HG02870 (cell line): ENCODE results near the gene MBD3.

ENCODE experiments used
- ATAC-seq: cut with Tn5 transposase; IDR thresholded peaks from one replicate; pipeline ENCODE4 v1.9.1; 2021; ENCODE audit warnings: mild to moderate bottlenecking, moderate library complexity; ENCODE audit not compliant: unreplicated experiment

MBD3 gene

DNA sequence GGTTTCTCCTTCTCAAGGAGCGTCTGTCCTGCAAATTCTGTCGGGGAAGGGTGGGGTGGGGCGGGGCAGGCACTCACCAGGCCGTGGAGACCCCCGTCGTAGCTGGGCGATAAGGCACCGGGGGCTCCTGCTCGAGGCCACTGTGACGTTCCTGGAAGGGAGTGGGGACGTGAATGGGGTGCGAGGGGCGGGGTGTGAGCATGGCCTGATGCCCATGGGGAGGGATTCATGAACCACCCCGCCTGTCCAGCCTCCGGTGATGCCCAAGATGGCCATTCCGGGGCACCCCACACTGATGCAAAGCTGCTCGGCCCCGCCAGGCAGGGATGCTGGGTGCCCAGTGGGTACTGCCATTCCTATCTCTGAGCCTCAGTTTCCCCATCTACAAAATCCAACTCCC is 27.0 kb upstream of the MBD3 start:
- no peak for ATAC-seq

DNA sequence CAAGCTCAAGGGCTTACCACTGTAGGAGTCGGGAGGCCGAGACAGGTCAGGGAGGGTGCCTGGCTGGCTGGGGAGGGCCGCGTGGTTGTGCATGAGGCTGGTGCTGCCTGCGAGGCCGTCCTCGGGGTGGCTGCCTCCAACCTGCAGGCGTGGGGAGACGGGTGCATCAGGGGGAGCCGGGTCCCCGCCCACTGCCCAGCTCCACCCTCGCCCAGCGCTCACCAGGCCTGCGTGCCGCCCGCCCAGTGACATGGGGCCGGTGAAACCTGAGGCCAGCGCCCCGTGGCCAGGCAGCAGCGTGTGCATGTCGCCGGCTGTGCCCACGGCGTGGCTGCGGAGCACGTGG is 26.4 kb upstream of the MBD3 start:
- ATAC-seq: no peak

DNA sequence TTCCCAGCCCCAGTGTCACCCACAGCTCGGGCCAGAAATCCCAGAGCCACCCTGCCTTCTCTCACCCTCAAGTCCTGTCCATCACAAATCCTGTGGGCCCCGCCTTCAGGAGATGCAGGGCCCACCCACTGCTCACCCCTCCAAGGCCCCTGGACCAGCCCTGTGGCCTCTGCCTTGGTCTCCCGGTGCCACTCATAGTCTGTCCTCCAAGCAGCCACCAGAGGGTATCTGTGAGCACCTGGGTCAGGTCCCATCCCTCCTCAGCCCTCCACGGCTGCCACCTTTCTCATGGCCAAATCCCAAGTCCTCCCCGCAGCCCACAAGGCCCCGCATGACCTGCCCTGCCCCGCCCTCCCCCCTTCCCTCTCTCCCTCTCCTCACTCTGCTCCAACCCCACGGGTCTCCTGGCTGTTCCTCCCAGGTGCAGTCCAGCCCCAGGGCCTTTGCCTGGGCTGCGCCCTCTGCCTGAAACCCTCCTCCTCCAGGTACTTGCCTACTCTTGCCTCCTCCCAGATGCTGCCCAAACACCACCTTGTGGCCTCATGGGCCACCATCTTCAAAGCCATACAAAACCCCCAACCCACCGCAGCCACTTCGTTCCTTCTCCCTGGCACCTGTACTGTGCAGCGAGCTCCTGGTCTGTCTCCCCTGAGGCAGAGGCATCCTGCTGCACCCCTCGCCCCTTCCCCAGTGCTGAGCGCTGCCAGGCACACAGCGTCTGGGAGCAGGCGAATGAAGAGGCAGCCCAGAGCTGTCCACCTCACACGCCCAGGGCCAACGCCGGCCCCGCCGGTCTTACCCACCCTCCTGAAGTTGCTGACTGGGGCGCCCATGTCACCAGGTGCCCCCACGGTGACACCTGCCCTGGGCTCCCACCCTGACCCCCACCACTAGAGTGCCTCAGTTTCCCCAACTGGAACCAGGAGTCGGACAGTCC is 25.8 kb upstream of the MBD3 start:
- ATAC-seq: no peak

DNA sequence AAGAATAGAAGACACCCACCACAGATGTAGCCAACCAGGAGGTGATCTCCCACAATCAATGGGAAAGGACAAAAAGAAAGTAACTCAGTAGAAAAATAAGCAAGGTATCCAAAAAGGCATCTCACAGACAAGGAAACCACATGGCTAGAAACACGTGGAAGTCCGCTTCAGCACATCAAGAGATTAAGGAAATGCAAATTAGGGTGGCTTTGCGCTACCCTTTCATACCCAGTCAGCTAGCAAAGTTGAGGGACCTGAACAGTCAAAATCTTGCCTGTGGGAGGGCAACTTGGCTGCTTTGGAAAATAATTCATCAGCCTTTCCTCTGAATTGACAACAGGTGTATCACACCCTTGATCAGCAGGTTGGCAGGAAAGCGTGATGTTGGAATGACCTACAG is 24.2 kb upstream of the MBD3 start:
- no peak for ATAC-seq

DNA sequence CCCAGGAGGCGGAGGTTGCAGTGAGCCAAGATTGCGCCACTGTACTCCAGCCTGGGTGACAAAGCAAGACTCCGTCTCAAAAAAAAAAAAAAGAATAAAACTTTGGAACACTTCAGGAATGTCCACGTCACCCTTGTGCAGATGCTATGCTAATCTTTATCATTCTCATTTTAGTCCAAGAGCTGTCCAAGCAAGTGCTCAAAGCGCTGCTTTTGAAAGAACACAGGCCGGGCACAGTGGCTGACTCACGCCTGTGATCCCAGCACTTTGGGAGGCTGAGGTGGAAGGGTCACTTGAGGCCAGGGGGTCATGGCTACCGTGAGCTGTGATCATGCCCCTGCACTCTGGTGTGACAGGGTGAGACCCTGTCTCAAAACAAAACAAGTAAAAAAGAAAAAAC is 23.7 kb upstream of the MBD3 start:
- ATAC-seq: no peak

DNA sequence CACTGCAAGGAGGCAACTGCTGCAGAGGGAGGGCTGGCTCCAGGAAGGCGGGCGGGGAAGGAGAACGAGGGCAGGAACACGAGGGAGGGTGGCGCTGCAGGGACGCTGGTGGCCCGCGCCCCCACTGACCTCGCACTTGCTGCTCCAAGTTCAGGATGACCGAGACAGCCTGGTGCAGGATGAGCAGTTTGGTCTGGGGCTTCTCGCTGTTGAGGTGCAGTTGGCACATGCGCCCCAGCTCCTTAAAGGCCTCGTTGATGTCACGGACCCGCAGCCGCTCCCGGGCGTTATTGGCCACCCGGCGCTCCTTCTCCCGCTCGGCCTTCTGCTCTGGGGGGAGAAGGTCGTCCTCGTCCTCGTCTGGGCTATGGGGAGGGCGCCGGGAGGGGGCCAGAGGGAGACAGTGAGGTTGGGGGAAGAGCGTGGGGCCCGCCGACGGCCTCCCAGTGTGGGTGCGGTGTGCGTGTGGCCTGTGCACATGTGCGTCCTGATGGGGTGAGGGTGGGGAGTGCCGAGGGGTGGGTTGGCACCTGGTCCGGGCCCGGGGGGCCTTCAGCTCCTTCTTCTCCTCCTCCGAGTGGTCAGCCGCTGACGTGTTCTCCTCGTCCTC is 22.6 kb upstream of the MBD3 start:
- no peak for ATAC-seq

DNA sequence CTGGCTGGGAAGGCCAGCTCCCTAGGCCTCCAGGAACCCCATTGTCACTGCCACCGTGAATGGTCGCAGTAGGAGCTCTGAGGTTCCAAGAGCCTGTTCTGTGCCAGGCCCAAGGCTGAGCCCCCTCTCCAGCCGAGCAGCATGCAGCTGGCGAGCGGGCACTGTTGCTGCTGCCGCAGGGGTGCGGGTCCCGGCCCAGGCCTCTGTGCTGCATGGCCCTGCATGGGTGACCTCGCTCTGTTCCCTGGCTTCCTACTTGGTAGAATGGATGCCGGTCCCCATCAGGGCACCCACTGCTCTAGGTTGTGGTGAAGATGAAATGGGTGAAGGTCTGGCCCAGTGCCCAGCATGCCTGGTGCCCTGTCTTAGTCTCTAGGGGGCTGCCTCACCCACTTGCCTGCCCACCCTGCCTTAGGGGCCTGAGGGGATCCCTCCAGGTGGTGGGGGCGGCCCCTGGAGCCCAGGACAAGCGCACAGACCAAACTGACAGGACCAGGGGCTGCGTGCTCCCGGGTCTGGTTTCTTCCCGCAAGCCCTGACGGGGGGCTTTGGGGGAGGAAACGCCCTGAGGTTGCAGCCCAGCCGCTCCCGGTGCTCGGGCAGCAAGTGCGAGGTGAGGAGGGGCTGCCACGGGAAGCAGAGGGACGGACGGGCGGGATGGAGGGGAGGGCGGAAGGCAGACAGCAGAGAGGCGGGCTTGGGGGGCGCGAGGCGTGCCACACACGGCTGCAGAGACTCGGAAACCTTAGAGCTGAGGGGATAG is 21.3 kb upstream of the MBD3 start:
- ATAC-seq: no peak

DNA sequence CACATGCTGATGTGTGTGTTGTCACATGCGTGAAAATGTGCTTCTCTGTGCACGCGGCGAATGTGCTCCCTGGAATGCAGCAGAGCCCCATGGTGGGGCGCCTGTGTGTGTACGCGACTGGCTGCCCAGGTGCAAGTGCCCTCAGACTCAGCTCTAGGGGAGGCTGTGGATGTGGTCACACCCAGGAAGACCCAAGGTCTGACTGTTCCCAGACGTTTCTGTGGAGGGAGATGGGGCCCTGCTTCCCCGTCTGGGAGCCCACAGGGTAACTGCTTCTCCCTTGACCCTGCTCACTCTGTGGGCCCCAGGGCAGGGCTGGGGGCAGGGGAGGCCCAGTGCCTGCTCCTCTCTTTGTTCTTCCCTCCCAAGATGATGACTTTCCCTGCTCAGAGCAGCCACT is 20.5 kb upstream of the MBD3 start:
- no peak for ATAC-seq

DNA sequence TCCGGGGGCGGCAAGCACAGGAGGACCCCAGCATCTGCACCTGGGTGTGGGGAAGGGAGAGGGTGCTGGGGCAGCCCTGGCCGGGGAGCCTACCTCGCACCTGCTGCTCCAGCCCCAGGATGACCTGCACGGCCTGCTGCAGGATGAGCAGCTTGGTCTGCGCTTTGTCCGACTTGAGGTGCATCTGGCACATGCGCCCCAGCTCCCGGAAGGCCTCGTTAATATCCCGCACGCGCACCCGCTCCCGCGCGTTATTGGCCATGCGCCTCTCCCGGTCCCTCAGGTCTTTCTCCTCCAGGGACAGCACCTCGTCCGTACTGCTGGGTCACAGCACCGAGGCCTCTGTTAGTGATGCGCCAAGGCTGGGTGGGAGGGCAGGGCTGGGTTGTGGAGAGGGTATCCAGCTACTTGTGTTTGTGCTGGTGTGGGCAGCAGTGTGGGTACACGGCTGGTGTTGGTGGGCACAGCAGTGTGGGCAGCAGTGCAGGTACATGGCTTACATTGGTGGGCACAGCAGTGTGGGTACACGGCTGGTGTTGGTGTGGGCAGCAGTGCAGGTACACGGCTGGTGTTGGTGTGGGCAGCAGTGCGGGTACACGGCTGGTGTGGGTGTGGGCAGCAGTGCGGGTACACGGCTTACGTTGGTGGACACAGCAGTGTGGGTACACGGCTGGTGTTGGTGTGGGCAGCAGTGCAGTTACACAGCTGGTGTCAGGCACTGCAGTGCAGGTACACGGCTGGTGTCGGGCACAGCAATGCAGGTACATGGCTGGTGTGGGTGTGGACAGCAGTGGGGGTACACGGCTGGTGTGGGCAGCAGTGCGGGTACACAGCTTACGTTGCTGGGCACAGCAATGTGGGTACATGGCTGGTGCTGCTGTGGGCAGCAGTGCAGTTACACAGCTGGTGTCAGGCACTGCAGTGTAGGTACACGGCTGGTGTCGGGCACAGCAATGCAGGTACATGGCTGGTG is 19.7 kb upstream of the MBD3 start:
- no peak for ATAC-seq

DNA sequence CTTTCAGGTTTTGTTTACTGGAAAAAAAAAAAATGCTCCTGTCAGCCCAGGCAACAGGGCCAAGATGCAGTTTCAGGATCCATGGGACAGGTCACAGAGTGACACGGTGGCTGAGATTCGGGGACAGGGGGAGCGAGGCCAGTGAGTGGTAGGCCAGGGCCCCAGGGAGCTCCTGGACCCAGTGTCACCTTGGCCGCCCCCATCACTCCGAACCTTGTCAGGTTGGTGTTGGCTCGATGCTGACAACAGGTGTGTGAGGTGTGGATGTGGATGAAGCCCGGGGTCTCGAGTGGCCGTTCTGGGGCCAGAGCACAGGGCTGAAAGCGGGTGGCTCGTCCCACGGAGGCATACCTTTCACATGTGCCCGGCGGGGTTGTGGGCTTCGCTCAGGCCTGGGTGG is 18.7 kb upstream of the MBD3 start:
- no peak for ATAC-seq

DNA sequence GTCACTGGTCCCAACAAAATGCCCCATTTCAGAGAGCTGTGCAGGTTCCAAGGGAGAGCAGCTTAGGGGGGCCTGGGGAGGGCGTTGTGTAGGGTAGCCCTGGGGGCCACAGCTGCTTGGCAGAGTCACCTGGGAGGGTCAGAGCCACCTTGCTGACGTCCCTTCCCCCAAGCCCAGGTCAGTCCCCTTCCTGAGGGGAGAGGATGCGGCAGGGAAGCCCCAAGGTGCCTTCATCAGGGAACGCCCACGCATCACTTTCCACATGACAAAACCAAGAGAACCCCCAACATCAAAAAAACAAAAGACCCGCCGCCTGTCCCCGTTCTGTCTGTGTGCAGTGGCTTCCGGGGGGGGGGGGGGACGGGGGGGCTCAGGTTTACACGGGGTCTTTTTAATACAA is 17.9 kb upstream of the MBD3 start:
- ATAC-seq: no peak

DNA sequence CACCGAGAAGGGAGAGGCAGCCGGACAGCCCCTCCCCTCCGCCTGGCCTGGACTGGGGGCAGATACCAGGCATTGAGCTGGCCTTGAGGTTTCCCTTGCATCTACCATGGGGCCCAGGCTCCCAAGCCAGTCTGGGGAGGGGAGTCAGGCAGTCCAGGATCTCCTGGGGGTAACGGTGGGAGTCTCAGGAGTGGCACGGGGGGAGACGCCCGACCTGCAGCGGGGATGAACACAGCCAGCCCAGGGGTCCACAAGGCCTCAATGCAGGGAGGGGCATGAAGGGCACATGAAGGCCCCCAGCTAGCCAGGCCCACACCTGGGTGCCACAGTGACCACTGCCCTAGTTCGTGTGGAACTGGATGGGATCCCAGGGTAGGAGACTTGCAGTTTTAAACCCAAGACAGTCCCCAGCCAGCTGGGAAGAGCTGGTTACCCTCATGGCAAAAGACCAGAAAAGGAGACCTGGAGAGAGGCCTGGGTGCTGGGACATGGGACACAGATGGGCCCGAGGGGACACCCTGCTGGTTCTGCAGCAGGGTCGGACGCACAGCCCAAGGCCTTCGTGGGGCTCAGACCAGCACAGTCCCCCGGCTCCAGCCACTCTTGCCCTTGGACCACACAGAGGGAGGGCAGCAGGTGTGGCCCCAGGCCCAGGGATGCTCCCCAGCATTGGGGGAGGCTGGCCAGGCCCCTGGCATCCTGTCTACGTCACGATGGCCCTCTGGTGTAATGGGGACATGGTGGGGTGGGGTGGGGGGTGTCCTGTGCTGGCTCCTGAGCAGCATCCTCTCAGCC is 17.2 kb upstream of the MBD3 start:
- no peak for ATAC-seq

DNA sequence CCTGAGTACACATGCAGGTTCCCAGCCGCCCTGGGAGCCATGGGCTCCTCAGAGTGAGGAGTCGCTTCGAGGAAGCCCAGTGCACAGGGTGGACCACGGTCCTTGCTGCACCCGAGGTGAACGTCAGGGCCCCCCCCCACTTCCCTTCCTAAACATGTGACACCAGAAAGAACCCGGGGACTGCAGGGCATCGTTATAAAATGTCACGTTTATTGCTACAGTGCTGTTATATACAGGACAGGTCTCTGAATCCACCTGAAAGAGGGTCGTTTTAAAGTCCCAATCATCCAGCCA is 16.4 kb upstream of the MBD3 start:
- no peak for ATAC-seq

DNA sequence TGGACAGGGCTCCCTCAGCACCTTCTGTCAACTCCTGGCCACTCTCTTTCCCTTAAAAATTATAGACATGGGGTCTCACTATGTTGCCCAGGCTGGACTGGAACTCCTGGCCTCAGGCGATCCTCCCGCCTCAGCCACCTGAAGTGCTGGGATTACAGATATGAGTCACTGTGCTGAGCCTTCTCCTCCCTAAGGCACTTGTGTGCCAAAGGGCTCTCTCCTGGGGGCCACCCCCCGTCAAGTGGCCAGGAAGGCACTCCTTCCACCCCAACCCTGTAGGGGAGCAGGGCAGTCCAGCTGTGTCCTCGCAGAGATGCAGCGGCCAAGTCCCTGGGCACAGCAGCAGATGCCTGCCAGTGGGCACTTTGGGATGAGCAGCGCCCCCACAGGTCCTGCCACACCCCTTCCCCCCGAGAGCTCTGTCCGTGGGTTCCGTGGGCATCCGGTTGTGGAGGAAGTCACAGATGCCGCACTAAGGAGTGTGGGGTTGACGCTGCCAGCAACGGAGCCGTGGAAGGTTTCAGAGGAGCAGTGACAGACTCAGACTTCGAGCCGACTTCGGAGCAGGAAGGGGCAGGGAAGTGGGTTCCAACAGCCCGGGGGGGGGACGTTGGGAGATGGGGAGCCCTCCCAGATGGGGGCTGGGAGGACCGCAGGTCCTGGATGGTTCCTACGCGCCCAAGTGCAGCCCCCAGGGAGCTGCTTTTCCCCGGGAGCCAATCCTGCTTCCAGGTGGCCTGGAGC is 15.9 kb upstream of the MBD3 start:
- no peak for ATAC-seq

DNA sequence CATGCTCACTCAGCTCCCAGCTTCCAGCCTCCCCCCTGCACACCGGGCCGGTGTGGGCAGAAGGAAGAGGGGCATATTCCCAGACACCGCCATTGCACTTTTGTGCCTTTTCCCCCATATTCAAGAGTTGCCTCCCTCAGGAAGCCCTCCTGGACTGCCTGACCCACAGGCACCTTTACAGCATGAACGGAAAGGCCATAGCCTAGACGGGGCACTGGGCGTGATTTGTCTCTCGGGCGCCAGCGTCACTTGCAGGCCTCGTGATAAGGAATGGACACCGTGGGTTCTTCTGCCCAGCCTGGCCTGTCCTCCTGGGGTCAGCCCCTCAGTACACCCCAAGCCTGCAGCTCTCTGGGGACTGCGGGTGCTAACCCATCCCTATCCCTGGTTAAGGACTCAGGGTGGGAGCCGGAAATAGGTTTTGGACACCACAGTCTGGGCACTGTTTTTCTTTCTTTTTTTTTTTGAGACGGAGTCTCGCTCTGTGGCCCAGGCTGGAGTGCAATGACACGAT is 13.5 kb upstream of the MBD3 start:
- ATAC-seq: no peak

DNA sequence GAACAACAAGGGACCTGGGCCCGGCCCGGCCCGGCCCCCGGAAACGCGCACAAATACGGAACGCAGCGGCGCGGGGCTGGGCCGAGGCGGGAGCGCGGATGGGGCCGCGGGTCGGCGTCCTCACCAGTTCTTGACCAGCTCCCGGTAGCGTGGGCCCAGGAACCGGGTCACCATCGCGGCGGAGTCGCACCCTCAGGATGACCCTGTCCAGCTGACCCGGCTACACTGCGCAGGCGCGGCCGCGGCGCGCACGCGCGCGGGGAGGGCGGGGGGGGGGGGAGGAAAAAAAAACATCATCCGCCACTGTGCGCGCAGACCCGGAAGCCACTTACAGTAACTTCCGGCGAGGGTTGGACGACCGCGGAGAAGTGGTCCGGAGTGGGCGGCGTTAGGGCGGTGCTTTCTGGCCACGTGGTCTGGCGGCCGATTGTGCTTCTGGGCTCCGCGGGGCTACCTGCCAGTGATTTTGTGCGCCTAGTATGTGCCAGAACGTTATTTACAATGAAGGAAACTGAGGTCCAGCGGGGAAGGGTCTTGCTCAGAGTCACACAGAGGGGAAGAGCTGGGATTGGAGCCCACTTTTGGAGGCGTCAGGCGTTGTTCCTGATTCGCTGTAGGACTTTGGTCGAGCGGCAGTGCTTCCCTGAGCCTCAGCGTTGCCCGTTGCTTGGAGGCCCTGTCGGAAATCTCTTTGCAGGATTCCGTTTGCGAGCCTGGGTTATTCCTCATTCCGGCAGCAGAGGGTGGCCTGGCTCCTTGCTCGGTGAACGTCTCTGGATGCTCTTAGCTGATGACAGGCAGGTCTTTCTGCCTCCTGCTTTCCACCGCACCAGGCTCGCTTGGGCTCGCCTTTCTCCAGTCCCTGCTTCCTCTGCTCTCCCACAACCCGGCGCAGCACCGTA is 12.8 kb upstream of the MBD3 start, which contains the start of gene UQCR11:
TSS of gene UQCR11 (minus strand) at position 227 of the 902 bp plus-strand sequence. CDS start at position 174, 53 bp downstream.
- peak; percentile 86 for ATAC-seq

DNA sequence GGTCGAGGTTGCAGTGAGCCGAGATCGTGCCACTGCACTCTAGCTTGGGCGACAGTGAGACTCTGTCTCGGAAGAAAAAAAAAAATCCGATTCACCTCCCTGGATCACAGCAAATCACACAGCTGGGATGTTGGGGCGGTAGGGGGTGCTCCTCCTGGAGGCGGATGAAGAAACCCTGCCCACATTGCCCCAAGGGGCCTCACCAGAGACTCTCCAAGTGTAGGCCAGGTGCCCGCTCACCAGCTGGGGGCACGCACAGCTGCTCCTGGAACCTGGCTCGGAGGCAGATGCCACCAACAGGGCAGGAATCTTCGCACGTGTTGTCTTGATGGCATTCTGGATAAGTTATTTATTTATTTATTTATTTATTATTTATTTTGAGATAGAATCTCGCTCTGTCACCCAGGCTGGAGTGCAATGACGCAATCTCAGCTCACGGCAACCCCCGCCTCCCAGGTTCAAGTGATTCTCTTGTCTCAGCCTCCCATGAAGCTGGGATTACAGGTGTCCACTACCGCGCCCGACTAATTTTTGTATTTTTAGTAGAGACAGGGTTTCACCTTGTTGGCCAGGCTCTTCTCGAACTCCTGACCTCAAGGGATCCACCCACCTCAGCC is 9.5 kb upstream of the MBD3 start:
- ATAC-seq: no peak

DNA sequence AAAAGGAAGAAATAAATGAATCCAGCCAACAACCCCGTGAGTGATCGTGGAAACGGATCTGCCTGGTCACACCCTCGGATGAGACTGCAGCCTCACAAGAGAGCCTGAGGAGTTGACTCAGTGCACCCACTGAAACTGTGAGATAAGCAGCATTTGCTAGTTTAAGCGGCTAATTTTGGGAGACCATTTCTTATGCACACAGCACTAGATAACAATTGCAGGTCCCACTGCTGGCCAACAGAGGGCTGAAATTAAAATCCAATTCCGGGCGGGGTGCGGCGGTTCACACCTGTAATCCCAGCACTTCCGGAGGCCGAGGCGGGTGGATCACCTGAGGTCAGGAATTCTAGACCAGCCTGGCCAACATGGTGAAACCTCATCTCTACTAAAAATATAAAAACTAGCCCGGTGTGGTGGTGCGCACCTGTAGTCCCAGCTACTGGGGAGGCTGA is 9.0 kb upstream of the MBD3 start:
- ATAC-seq: no peak
